H1 (cell line): ENCODE data around the gene KIF23. TPM values are rescaled to one million over a fixed set of nuclear protein-coding genes. Genes with fewer than 3 reads are reported as not detected.

ENCODE experiments used
- CTCF ChIA-PET: fragments of 300-600 bp; sonication (Branson Sonifier 250); formaldehyde crosslinking; loops from one replicate; lab custom pipeline; 2021; ENCODE audit not compliant: partially characterized antibody; lab: Charles Lee
- POLR2A ChIA-PET: fragments of 300-600 bp; sonication (Branson Sonifier 250); formaldehyde crosslinking; loops from one replicate; lab custom pipeline; 2021; ENCODE audit warnings: inconsistent platforms; ENCODE audit not compliant: partially characterized antibody; lab: Charles Lee
- DNase-seq, 2 experiments: peaks; one replicate each; pipeline versions ENCODE4 v3.0.0 to v3.0.0-alpha.2; 2010 to 2022; ENCODE audit warnings: low spot score in 2 of 2, low read depth in 1 of 2, mixed read lengths in 1 of 2
- FAIRE-seq: peaks from 2 replicates; lab custom pipeline; 2011; peaks lifted over from hg19 to GRCh38; lab: Jason Lieb, UNC
- H2AFZ ChIP-seq: 2 replicates; pipeline ENCODE4 v1.8.1; 2012; ENCODE audit warnings: low read length, inconsistent platforms
- H2AK5ac ChIP-seq: 2 replicates; pipeline ENCODE4 v1.6.1; 2013; ENCODE audit warnings: low read depth, low read length
- H2BK120ac ChIP-seq: replicated peaks from 2 replicates; pipeline ENCODE3; 2013; ENCODE audit warnings: low read depth, low read length, inconsistent platforms
- H2BK12ac ChIP-seq: 2 replicates; pipeline ENCODE4 v1.6.1; 2013; ENCODE audit warnings: low read depth, low read length
- H2BK15ac ChIP-seq: 2 replicates; pipeline ENCODE4 v1.6.1; 2013; ENCODE audit warnings: low read length
- H2BK20ac ChIP-seq: 2 replicates; pipeline ENCODE4 v1.6.1; 2013; ENCODE audit warnings: low read length
- H2BK5ac ChIP-seq: 2 replicates; pipeline ENCODE4 v1.6.1; 2013; ENCODE audit warnings: low read depth, low read length
- H3K14ac ChIP-seq: 2 replicates; pipeline ENCODE4 v1.6.1; 2013; ENCODE audit warnings: inconsistent platforms; ENCODE audit not compliant: insufficient read length
- H3K18ac ChIP-seq: 2 replicates; pipeline ENCODE4 v1.6.1; 2013; ENCODE audit warnings: low read length; ENCODE audit errors: extremely low read depth
- H3K23ac ChIP-seq: 2 replicates; pipeline ENCODE4 v1.6.1; 2013; ENCODE audit warnings: inconsistent platforms; ENCODE audit not compliant: insufficient read length
- H3K23me2 ChIP-seq: 2 replicates; pipeline ENCODE4 v1.6.1; 2013; ENCODE audit warnings: low read depth, low read length
- H3K27ac ChIP-seq: 2 replicates; pipeline ENCODE4 v1.6.1; 2011; ENCODE audit warnings: low read depth, low read length, inconsistent platforms
- H3K27me3 ChIP-seq, 4 experiments: replicated peaks in 1 of 4; 1 replicate in 1 of 4; 2 replicates in 3 of 4; pipeline versions ENCODE4 v1.6.1 to v1.8.1; 2011 to 2013; ENCODE audit warnings: low read length in 3 of 4, mild to moderate bottlenecking in 3 of 4, inconsistent platforms in 2 of 4, mixed read lengths in 2 of 4, moderate library complexity in 1 of 4; ENCODE audit not compliant: control insufficient read depth in 3 of 4, insufficient read depth in 3 of 4; ENCODE audit errors: extremely low read depth in 1 of 4
- H3K36me3 ChIP-seq, 4 experiments: 2 replicates each; pipeline versions ENCODE4 v1.6.1 to v1.8.1; 2011 to 2013; ENCODE audit warnings: mild to moderate bottlenecking in 4 of 4, low read length in 3 of 4, moderate library complexity in 2 of 4, control low read depth in 1 of 4, inconsistent platforms in 1 of 4; ENCODE audit not compliant: insufficient read depth in 4 of 4, control insufficient read depth in 2 of 4
- H3K4ac ChIP-seq: replicated peaks from 2 replicates; pipeline ENCODE3; 2013; ENCODE audit warnings: low read length, low read depth, mixed read lengths, inconsistent platforms; ENCODE audit not compliant: insufficient read length
- H3K4me1 ChIP-seq, 4 experiments: replicated peaks in 1 of 4; 1 replicate in 1 of 4; 2 replicates in 3 of 4; pipeline versions ENCODE4 v1.6.1 to v1.8.1; 2011 to 2013; ENCODE audit warnings: low read length in 3 of 4, inconsistent platforms in 2 of 4, mixed read lengths in 1 of 4; ENCODE audit not compliant: insufficient read depth in 4 of 4, control insufficient read depth in 3 of 4
- H3K4me2 ChIP-seq, 2 experiments: 2 replicates each; pipeline versions ENCODE4 v1.6.1 to v1.8.1; 2011 to 2013; ENCODE audit warnings: low read depth in 2 of 2, low read length in 2 of 2, control low read depth in 1 of 2, inconsistent platforms in 1 of 2, mild to moderate bottlenecking in 1 of 2; ENCODE audit not compliant: insufficient read depth in 1 of 2
- H3K4me3 ChIP-seq, 4 experiments: fragments of 200-600, 300-600 bp in 1 of 4; sonication (generic), shearing (Covaris generic), sonication (Bioruptor Twin) in 1 of 4; 2 replicates each; pipeline versions ENCODE4 v1.5.1 to v1.8.1; 2011 to 2016; ENCODE audit warnings: low read length in 4 of 4, low read depth in 3 of 4, control low read depth in 2 of 4, inconsistent platforms in 2 of 4, mild to moderate bottlenecking in 2 of 4, mixed read lengths in 1 of 4, moderate library complexity in 1 of 4; ENCODE audit not compliant: insufficient read depth in 2 of 4; ENCODE audit errors: extremely low read depth in 1 of 4
- H3K56ac ChIP-seq: replicated peaks from 2 replicates; pipeline ENCODE3; 2013; ENCODE audit warnings: low read depth, mild to moderate bottlenecking, mixed read lengths, low read length, inconsistent platforms; ENCODE audit not compliant: insufficient read length
- H3K79me1 ChIP-seq: 2 replicates; pipeline ENCODE4 v1.6.1; 2013; ENCODE audit warnings: low read depth, low read length, control low read depth
- H3K79me2 ChIP-seq, 2 experiments: 2 replicates each; pipeline versions ENCODE4 v1.6.1 to v1.8.1; 2012 to 2013; ENCODE audit warnings: low read length in 2 of 2, mild to moderate bottlenecking in 2 of 2, inconsistent platforms in 1 of 2; ENCODE audit not compliant: insufficient read depth in 2 of 2, control insufficient read depth in 1 of 2
- H3K9ac ChIP-seq, 4 experiments: replicated peaks in 1 of 4; 1 replicate in 1 of 4; 2 replicates in 3 of 4; pipeline versions ENCODE4 v1.6.1 to v1.8.1; 2011 to 2013; ENCODE audit warnings: low read depth in 3 of 4, low read length in 3 of 4, control low read depth in 2 of 4, mild to moderate bottlenecking in 2 of 4, moderate library complexity in 2 of 4, inconsistent platforms in 1 of 4; ENCODE audit errors: extremely low read depth in 1 of 4
- H3K9me3 ChIP-seq, 2 experiments: 2 replicates each; pipeline versions ENCODE4 v1.6.1 to v1.8.1; 2012 to 2013; ENCODE audit warnings: mild to moderate bottlenecking in 2 of 2, moderate library complexity in 2 of 2, control low read depth in 1 of 2, inconsistent platforms in 1 of 2, low read depth in 1 of 2, low read length in 1 of 2, mixed read lengths in 1 of 2; ENCODE audit not compliant: insufficient read depth in 2 of 2
- H4K20me1 ChIP-seq, 2 experiments: replicated peaks in 1 of 2; 2 replicates each; pipeline versions ENCODE3 to v1.8.1; 2011 to 2013; ENCODE audit warnings: inconsistent platforms in 2 of 2, low read length in 2 of 2, mild to moderate bottlenecking in 1 of 2; ENCODE audit not compliant: insufficient read depth in 2 of 2, control insufficient read depth in 1 of 2
- H4K5ac ChIP-seq: 2 replicates; pipeline ENCODE4 v1.6.1; 2013; ENCODE audit warnings: low read length, low read depth, mixed read lengths, inconsistent platforms; ENCODE audit not compliant: insufficient read length
- H4K8ac ChIP-seq: 2 replicates; pipeline ENCODE4 v1.8.0; 2013; ENCODE audit warnings: mild to moderate bottlenecking, moderate library complexity, low read length, inconsistent platforms; ENCODE audit not compliant: insufficient read depth; ENCODE audit errors: extremely low read depth
- H4K91ac ChIP-seq: replicated peaks from 2 replicates; pipeline ENCODE3; 2013; ENCODE audit warnings: low read length, mixed read lengths, inconsistent platforms; ENCODE audit not compliant: insufficient read length
- ASH2L ChIP-seq: fragments of 200-600, 300-600 bp; sonication (generic); IDR thresholded peaks from one replicate; pipeline ENCODE4 v1.7.1; 2017; ENCODE audit warnings: low read length
- CBX8 ChIP-seq: fragments of 300-800, 300-1000 bp; sonication (generic); IDR thresholded peaks from 2 replicates; pipeline ENCODE4 v1.7.1; 2016; ENCODE audit warnings: low read depth, low read length, borderline replicate concordance
- CTBP2 ChIP-seq: IDR thresholded peaks from 2 replicates; pipeline ENCODE4 v1.7.0; 2011; ENCODE audit warnings: borderline replicate concordance, mild to moderate bottlenecking, moderate library complexity, mixed read lengths, low read length; ENCODE audit not compliant: insufficient read depth, insufficient read length
- EGR1 ChIP-seq: IDR thresholded peaks from 2 replicates; pipeline ENCODE4 v1.6.1; 2011; ENCODE audit warnings: low read depth, low read length, borderline replicate concordance
- FOSL1 ChIP-seq: IDR thresholded peaks from 2 replicates; pipeline ENCODE4 v1.6.1; 2011; ENCODE audit warnings: mild to moderate bottlenecking, low read depth, low read length, moderate library complexity; ENCODE audit not compliant: insufficient read depth
- GTF2F1 ChIP-seq: IDR thresholded peaks from 2 replicates; pipeline ENCODE4 v1.6.1; 2012; ENCODE audit warnings: low read depth, low read length, improper control_type of control experiment, borderline replicate concordance
- KDM1A ChIP-seq: fragments of 200-600, 300-600 bp; sonication (generic); IDR thresholded peaks from 2 replicates; pipeline ENCODE4 v1.7.1; 2016; ENCODE audit warnings: mild to moderate bottlenecking, low read length, borderline replicate concordance
- POLR2A ChIP-seq, 2 experiments: IDR thresholded peaks; 1 replicate in 1 of 2; 2 replicates in 1 of 2; pipeline ENCODE4 v1.6.1; 2011; ENCODE audit warnings: low read depth in 2 of 2, low read length in 2 of 2, mild to moderate bottlenecking in 2 of 2; ENCODE audit errors: control extremely low read depth in 1 of 2
- POU5F1 ChIP-seq: IDR thresholded peaks from 2 replicates; pipeline ENCODE4 v1.6.1; 2011; ENCODE audit warnings: low read depth, mild to moderate bottlenecking, low read length, moderate library complexity
- SUZ12 ChIP-seq: fragments of 200-600 bp; sonication (generic); IDR thresholded peaks from 2 replicates; pipeline ENCODE4 v1.6.1; 2012; ENCODE audit warnings: mild to moderate bottlenecking, inconsistent platforms, low read length, moderate library complexity, mixed read lengths
- TBP ChIP-seq: IDR thresholded peaks from 2 replicates; pipeline ENCODE4 v1.6.1; 2011; ENCODE audit warnings: low read depth, low read length, improper control_type of control experiment
- WGBS, 2 experiments: shearing (Covaris generic) in 1 of 2; methylation state at CpG; one replicate each; pipeline versions ENCODE4 v1.1.6 to v1.1.7; 2013 to 2015; ENCODE audit warnings: low lambda C conversion rate in 2 of 2, mixed read lengths in 2 of 2, inconsistent platforms in 1 of 2, low coverage in 1 of 2, missing lambda C conversion rate in 1 of 2; ENCODE audit not compliant: insufficient replicate concordance in 2 of 2, insufficient coverage in 1 of 2, insufficient read length in 1 of 2; ENCODE audit errors: extremely low coverage in 1 of 2, missing lambda C conversion rate in 1 of 2; 5-methylcytosine and 5-hydroxymethylcytosine counted together
- polyA plus RNA-seq, 7 experiments: library from polyadenylated mRNA; depleted of rRNA in 3 of 7; stranded (reverse) in 5 of 7; unstranded in 2 of 7; fragments of >200 nt in 5 of 7; fragments of 200-250 nt in 2 of 7; gene quantifications; 1 replicate in 5 of 7; 2 replicates in 1 of 7; 4 replicates in 1 of 7; pipeline versions ENCODE4 v1.2.1 to v1.2.3, GENCODE V29; 2011 to 2013; ENCODE audit warnings: missing spikeins in 2 of 7, mixed read lengths in 2 of 7
- total RNA-seq: library from RNA; stranded (reverse); fragmentation: NEBNext Ultra II Directional; extraction: Animal tissue kit (Norgen Biotek cat#: 25700); gene quantifications from 2 replicates; pipeline ENCODE4 v1.2.1, GENCODE V29; 2021
- TF ChIP-seq, protein P1 (sequence below), 3 experiments: IDR thresholded peaks; 1 replicate in 2 of 3; 2 replicates in 1 of 3; pipeline versions ENCODE4 v1.5.1 to v1.6.1; 2011; ENCODE audit warnings: low read length in 3 of 3, mild to moderate bottlenecking in 3 of 3, inconsistent platforms in 2 of 3, low read depth in 1 of 3, moderate library complexity in 1 of 3; ENCODE audit not compliant: insufficient read depth in 1 of 3; ENCODE audit errors: control extremely low read depth in 1 of 3

KIF23 gene
- total and polyA plus RNA-seq, 2 of the 8 experiments (the other 6 are each of a cell fraction or from before 2014, with no cell fraction given): 26.2 to 77.4 TPM

DNA sequence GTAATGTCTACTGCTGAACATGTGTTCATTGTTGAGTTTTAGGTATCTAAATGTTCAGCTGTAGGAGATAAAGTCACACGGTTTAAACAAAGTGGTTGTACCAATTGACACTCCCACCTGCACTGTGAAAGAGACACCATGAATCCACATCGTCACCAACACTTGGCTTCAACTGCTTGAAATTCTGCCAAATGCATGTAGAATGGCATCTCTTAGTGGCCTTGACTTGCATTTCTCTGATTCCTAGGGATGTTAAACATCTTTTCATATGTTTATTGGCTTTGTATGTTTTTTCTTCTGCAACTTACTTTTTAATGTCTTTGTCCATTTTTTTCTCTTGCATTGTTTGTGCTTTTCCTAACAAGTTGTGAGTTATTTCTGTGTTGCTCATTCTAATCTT, 81.9 kb downstream of the KIF23 start:
- FAIRE-seq: no peak
- H2BK5ac ChIP-seq: no peak overlapping the region
- no peak for TF ChIP-seq CBX8
- no peak for TF ChIP-seq SUZ12
- TF ChIP-seq POU5F1: no peak
- TF ChIP-seq EGR1: no peak
- no peak for TF ChIP-seq CTBP2
- TF ChIP-seq, protein P1, sequence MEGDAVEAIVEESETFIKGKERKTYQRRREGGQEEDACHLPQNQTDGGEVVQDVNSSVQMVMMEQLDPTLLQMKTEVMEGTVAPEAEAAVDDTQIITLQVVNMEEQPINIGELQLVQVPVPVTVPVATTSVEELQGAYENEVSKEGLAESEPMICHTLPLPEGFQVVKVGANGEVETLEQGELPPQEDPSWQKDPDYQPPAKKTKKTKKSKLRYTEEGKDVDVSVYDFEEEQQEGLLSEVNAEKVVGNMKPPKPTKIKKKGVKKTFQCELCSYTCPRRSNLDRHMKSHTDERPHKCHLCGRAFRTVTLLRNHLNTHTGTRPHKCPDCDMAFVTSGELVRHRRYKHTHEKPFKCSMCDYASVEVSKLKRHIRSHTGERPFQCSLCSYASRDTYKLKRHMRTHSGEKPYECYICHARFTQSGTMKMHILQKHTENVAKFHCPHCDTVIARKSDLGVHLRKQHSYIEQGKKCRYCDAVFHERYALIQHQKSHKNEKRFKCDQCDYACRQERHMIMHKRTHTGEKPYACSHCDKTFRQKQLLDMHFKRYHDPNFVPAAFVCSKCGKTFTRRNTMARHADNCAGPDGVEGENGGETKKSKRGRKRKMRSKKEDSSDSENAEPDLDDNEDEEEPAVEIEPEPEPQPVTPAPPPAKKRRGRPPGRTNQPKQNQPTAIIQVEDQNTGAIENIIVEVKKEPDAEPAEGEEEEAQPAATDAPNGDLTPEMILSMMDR (IDR thresholded peaks at IDR 0.05; ENCODE audit: control extremely low read depth in 1 of 3, insufficient read depth in 1 of 3, low read depth in 1 of 3, low read length in 3 of 3): no peak
- TF ChIP-seq KDM1A: no peak
- TF ChIP-seq ASH2L: no peak
- no peak for TF ChIP-seq FOSL1
- no peak for TF ChIP-seq TBP
- TF ChIP-seq POLR2A (IDR thresholded peaks at IDR 0.05; ENCODE audit: control extremely low read depth in 1 of 2, low read depth in 2 of 2, low read length in 2 of 2): no peak
- TF ChIP-seq GTF2F1: no peak

More for the DNA sequence above, 81.9 kb downstream of the KIF23 start:
- Histone ChIP-seq H3K79me2 (no peaks in the 10 kb centered on the region), H3K9ac (no peak overlapping the region), H2AFZ (no peak overlapping the region), H4K5ac (no peak overlapping the region), H4K20me1 (peaks cover 0 to 2% of the 10 kb centered on the region in 2 experiments), H2BK20ac (no peak overlapping the region), H2BK15ac (no peak overlapping the region), H2BK120ac (no peak overlapping the region), H3K18ac (no peak overlapping the region), H2BK12ac (no peak overlapping the region), H3K36me3 (no peaks in the 10 kb centered on the region), H3K4me3 (no peak overlapping the region), H3K27me3 (no peaks in the 10 kb centered on the region), H3K9me3 (0 out of 4 replicates have a peak, but pooled peaks cover 0 to 5% of the 10 kb centered on the region in 2 experiments), H3K56ac (no peak overlapping the region), H3K23ac (no peak overlapping the region), H4K91ac (no peak overlapping the region), H3K27ac (no peak overlapping the region), H3K4me2 (no peak overlapping the region), H3K23me2 (no peaks in the 10 kb centered on the region), H3K4me1 (peaks cover 0 to 4% (median 3%) of the 10 kb centered on the region in 4 experiments; a peak in 5 of 7 replicates), H3K14ac (no peak overlapping the region), H2AK5ac (no peak overlapping the region), H3K79me1 (no peaks in the 10 kb centered on the region), H4K8ac (no peak overlapping the region), H3K4ac (no peak overlapping the region)
- peak in 1 of 2 experiments; percentile 8 for DNase-seq
- CTCF ChIA-PET: no interaction called here
- WGBS, 2 experiments: 81% methylated on average over 2 of the region's 2 CpGs; no CpG with 5 or more reads in 1 of the 2 experiments
- POLR2A ChIA-PET: no interaction called here
